HFFc6 (cell line): ENCODE results near the gene CXCR3. TPM values are rescaled to one million over a fixed set of nuclear protein-coding genes. Genes with fewer than 3 reads are reported as not detected.

Experiments used
- DNase-seq: peaks from one replicate; pipeline ENCODE4 v3.0.0-alpha.2; 2018
- H3K27ac Mint-ChIP-seq: 2 replicates; pipeline ENCODE4 v1.8.0; 2020; ENCODE audit warnings: mild to moderate bottlenecking, mixed read lengths
- H3K27me3 Mint-ChIP-seq: 2 replicates; pipeline ENCODE4 v1.8.0; 2021; ENCODE audit warnings: mild to moderate bottlenecking, moderate library complexity, mixed read lengths; ENCODE audit not compliant: insufficient read depth
- H3K36me3 Mint-ChIP-seq: 2 replicates; pipeline ENCODE4 v1.8.0; 2021; ENCODE audit warnings: low read depth, mixed read lengths
- H3K4me1 Mint-ChIP-seq: 2 replicates; pipeline ENCODE4 v1.8.0; 2020; ENCODE audit warnings: low read depth, mixed read lengths
- H3K4me3 Mint-ChIP-seq: 2 replicates; pipeline ENCODE4 v1.8.0; 2020; ENCODE audit warnings: mild to moderate bottlenecking, moderate library complexity, mixed read lengths
- H3K9me3 Mint-ChIP-seq: 2 replicates; pipeline ENCODE4 v1.8.0; 2020; ENCODE audit warnings: mild to moderate bottlenecking, mixed read lengths
- CTCF ChIP-seq: fragments of 200-600 bp; sonication (generic); IDR thresholded peaks from 2 replicates; pipeline ENCODE4 v1.5.0; 2021; ENCODE audit warnings: antibody characterized with exemption, mild to moderate bottlenecking
- total RNA-seq, 6 experiments: library from RNA; stranded (reverse); fragmentation: NEBNext Ultra II Directional; extraction: Animal tissue kit (Norgen Biotek cat#: 25700); gene quantifications; 2 replicates in 1 of 6; 3 replicates in 5 of 6; pipeline ENCODE4 v1.2.3, GENCODE V29; 2021

CXCR3 gene
- total RNA-seq, 6 experiments from 2014 or later: not detected

- Mint-ChIP-seq H3K9me3 (no peaks in the 10 kb centered on the region), H3K36me3 (no peaks in the 10 kb centered on the region; the same call in 1 of the 2 replicates), H3K27ac (no peak overlapping the region), H3K4me1 (peaks cover 5% of the 10 kb centered on the region; the same call in 1 of the 2 replicates), H3K4me3 (no peak overlapping the region), H3K27me3 (peaks cover 3% of the 10 kb centered on the region)
- DNase-seq: no peak
- TF ChIP-seq CTCF: no peak
These were observed 1.7 kb upstream of the CXCR3 start for GRCh38 chrX:71619986-71620385.

GRCh38 chrX:71619193-71619592, 882 bp upstream of the CXCR3 start:
- TF ChIP-seq CTCF: no peak
- H3K4me1 Mint-ChIP-seq: peaks cover 5% of the 10 kb centered on the region; the same call in 1 of the 2 replicates
- H3K4me3 Mint-ChIP-seq: no peak overlapping the region
- peaks cover 3% of the 10 kb centered on the region for H3K27me3 Mint-ChIP-seq
- no peaks in the 10 kb centered on the region for H3K9me3 Mint-ChIP-seq
- H3K36me3 Mint-ChIP-seq: no peaks in the 10 kb centered on the region; the same call in 1 of the 2 replicates
- H3K27ac Mint-ChIP-seq: no peak overlapping the region
- DNase-seq: no peak

GRCh38 chrX:71618787-71619186, 476 bp upstream of the CXCR3 start:
- H3K27me3 Mint-ChIP-seq: peaks cover 3% of the 10 kb centered on the region
- DNase-seq: no peak
- H3K36me3 Mint-ChIP-seq: no peaks in the 10 kb centered on the region; the same call in 1 of the 2 replicates
- H3K27ac Mint-ChIP-seq: no peak overlapping the region
- H3K4me1 Mint-ChIP-seq: peaks cover 5% of the 10 kb centered on the region; the same call in 1 of the 2 replicates
- no peak for TF ChIP-seq CTCF
- no peak overlapping the region for H3K4me3 Mint-ChIP-seq
- no peaks in the 10 kb centered on the region for H3K9me3 Mint-ChIP-seq

- DNase-seq: no peak
- no peak overlapping the region for H3K27ac Mint-ChIP-seq
- TF ChIP-seq CTCF: no peak
- peaks cover 5% of the 10 kb centered on the region; the same call in 1 of the 2 replicates for H3K4me1 Mint-ChIP-seq
- H3K27me3 Mint-ChIP-seq: peaks cover 3% of the 10 kb centered on the region
- no peaks in the 10 kb centered on the region; the same call in 1 of the 2 replicates for H3K36me3 Mint-ChIP-seq
- H3K9me3 Mint-ChIP-seq: no peaks in the 10 kb centered on the region
- no peak overlapping the region for H3K4me3 Mint-ChIP-seq
These were observed 569 bp downstream of the CXCR3 start for GRCh38 chrX:71617742-71618141.

GRCh38 chrX:71616672-71617529, 1.4 kb downstream of the CXCR3 start:
- Mint-ChIP-seq H3K27me3 (peaks cover 3% of the 10 kb centered on the region), H3K36me3 (no peaks in the 10 kb centered on the region; the same call in 1 of the 2 replicates), H3K27ac (no peak overlapping the region), H3K4me1 (peaks cover 5% of the 10 kb centered on the region; the same call in 1 of the 2 replicates), H3K9me3 (no peaks in the 10 kb centered on the region), H3K4me3 (no peak overlapping the region)
- TF ChIP-seq CTCF: no peak
- DNase-seq: no peak
